Subcutaneous abdominal adipose tissue (tissue), 5 donors: Measurements from ENCODE around the gene RALGAPA2.
"Not testable (repeated sequence)": the region's sequence is repeated elsewhere in the genome, so short reads cannot be mapped to it uniquely, and the experiment has no call there.

Source experiments
- H3K27ac ChIP-seq: one replicate; pipeline ENCODE4 v1.7.0; 2013; ENCODE audit warnings: low read depth, mild to moderate bottlenecking, inconsistent platforms, low read length, moderate library complexity
- H3K27me3 ChIP-seq, 5 donors: one replicate each; pipeline ENCODE4 v1.7.0; 2013; ENCODE audit warnings: low read length in 5 of 5, inconsistent platforms in 1 of 5; ENCODE audit not compliant: control insufficient read depth in 5 of 5, insufficient read depth in 4 of 5
- H3K36me3 ChIP-seq, 5 donors: one replicate each; pipeline ENCODE4 v1.7.0; 2013; ENCODE audit warnings: low read length in 5 of 5; ENCODE audit not compliant: control insufficient read depth in 5 of 5, insufficient read depth in 5 of 5
- H3K4me1 ChIP-seq, 5 donors: one replicate each; pipeline ENCODE4 v1.7.0; 2013; ENCODE audit warnings: low read length in 5 of 5, mild to moderate bottlenecking in 3 of 5, moderate library complexity in 1 of 5; ENCODE audit not compliant: control insufficient read depth in 5 of 5, insufficient read depth in 5 of 5
- H3K4me3 ChIP-seq, 5 donors: one replicate each; pipeline ENCODE4 v1.7.0; 2013; ENCODE audit warnings: low read length in 5 of 5, low read depth in 1 of 5
- H3K9ac ChIP-seq, 5 donors: one replicate each; pipeline ENCODE4 v1.7.0; 2013; ENCODE audit warnings: low read length in 5 of 5, mild to moderate bottlenecking in 4 of 5, moderate library complexity in 3 of 5
- H3K9me3 ChIP-seq, 5 donors: one replicate each; pipeline ENCODE4 v1.7.0; 2013; ENCODE audit warnings: low read length in 5 of 5; ENCODE audit not compliant: control insufficient read depth in 5 of 5
- donor health status: healthy.
- donor health status: healthy.
- donor health status: healthy.
- donor health status: healthy.
- donor health status: healthy.

RALGAPA2 gene

DNA sequence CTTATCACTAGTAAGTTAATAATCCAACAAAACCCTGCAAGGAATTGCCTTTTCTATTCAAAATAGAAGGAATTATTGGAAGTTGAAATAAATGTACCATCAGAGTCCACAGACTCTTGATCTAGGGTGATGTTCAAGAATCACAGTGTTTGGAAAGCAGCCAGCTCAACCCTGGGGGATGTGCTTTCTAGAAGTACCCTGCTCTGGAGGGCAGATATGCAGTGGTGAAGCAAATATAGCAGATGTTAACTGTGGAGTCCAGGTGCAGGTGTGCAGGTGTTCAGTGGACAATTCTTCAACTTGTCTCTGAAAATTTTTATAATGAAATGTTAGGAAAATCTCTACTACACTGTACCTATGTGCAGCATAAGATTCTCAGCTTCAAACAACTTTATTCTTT lies 353.6 kb downstream of the RALGAPA2 start:
- Histone ChIP-seq H3K4me3 (no peak overlapping the region), H3K9ac (no peak overlapping the region), H3K4me1 (peaks cover under 1 to 13% (median 12%) of the 10 kb centered on the region in 5 donors), H3K9me3 (peaks cover 0 to 3% (median 0%) of the 10 kb centered on the region in 5 donors), H3K27me3 (peaks cover 18 to 32% (median 30%) of the 10 kb centered on the region in 5 donors), H3K36me3 (no peaks in the 10 kb centered on the region), H3K27ac (no peak overlapping the region)

DNA sequence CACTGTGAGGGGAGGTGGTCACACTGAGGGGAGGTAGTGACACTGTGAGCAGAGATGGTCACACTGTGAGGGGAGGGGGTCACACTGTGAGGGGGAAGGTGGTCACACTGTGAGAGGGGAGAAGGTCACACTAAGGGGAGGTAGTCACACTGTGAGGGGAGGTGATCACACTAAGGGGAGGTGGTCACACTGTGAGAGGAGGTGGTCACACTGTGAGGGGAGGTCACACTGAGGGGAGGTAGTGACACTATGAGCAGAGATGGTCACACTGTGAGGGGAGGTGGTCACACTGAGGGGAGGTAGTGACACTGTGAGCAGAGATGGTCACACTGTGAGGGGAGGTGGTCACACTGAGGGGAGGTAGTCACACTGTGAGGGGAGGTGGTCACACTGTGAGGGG lies 356.9 kb downstream of the RALGAPA2 start:
- H3K9me3 ChIP-seq, H3K27ac ChIP-seq, H3K4me3 ChIP-seq, H3K4me1 ChIP-seq, H3K36me3 ChIP-seq, H3K9ac ChIP-seq: not testable (repeated sequence)
- peaks cover 0 to 11% (median 6%) of the 10 kb centered on the region in 5 donors for H3K27me3 ChIP-seq

DNA sequence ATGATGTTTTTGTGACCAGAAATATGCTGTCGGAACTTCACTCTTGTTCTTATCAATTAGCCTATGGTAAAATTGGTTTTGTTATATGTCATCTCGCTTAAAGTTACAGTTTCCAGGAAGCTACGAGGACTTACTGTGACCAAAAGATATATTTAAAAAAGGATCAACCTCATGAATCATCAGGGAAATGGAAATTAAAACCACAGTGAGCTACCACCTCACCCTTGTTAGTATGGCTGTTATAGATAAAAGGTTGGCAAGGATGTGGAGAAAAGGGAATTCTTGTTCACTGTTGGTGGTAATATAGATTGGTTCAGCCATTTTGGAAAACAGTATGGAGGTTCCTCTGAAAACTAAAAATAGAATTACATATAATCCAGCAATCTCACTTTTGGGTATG lies 358.9 kb downstream of the RALGAPA2 start:
- Histone ChIP-seq H3K9ac (no peak overlapping the region), H3K27me3 (peaks cover 0 to 10% (median 6%) of the 10 kb centered on the region in 5 donors), H3K4me3 (no peak overlapping the region), H3K36me3 (no peaks in the 10 kb centered on the region), H3K27ac (no peak overlapping the region), H3K4me1 (peaks cover 0 to 2% (median 0%) of the 10 kb centered on the region in 5 donors), H3K9me3 (peaks cover 0 to 10% (median 0%) of the 10 kb centered on the region in 5 donors)

DNA sequence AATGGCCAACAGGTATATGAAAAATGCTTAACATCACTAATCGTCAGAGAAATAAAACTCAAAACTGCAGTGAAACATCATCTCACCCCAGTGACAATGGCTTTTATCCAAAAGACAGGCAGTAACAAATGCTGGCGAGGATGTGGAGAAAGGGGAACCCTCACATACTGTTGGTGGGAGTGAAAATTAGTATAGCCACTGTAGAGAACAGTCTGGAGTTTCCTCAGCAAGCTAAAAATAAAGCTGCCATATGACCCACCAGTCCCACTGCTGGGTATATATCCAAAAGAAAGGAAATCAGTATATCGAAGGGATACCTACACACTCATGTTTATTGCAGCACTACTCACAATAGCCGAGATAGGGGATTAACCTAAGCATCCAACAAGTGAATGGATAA lies 368.0 kb downstream of the RALGAPA2 start:
- no peaks in the 10 kb centered on the region for H3K36me3 ChIP-seq
- H3K27me3 ChIP-seq, result peaks cover 0 to 8% (median 5%) of the 10 kb centered on the region in 5 donors
- H3K4me1 ChIP-seq, result no peaks in the 10 kb centered on the region
- H3K27ac ChIP-seq, result no peak overlapping the region
- no peak overlapping the region for H3K4me3 ChIP-seq
- peaks cover 0 to 14% (median 5%) of the 10 kb centered on the region in 5 donors for H3K9me3 ChIP-seq
- no peak overlapping the region for H3K9ac ChIP-seq

DNA sequence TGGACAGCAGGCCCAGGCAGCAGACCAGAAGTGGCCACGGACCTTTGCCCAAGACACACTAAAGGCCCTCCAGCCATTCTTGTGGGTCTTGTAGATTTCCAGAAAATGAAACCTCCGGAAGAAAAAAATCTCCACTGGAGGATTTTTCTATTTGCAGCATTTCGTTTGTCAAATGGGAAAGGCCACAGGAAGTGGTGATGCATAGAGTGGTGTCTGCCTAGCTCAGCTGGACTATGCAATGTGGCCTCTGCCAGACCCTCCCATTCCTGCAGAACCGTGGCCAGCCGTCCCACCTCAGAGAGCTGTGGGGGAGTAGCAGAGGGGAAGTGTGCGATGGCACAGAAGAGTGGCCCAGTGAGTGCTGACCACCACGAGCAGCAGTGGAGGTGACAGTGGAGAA lies 368.5 kb downstream of the RALGAPA2 start:
- H3K4me1 ChIP-seq, result no peaks in the 10 kb centered on the region
- H3K4me3 ChIP-seq, result no peak overlapping the region
- peaks cover 0 to 10% (median 4%) of the 10 kb centered on the region in 5 donors for H3K9me3 ChIP-seq
- H3K36me3 ChIP-seq, result no peaks in the 10 kb centered on the region
- no peak overlapping the region for H3K9ac ChIP-seq
- peaks cover 0 to 8% (median 5%) of the 10 kb centered on the region in 5 donors for H3K27me3 ChIP-seq
- H3K27ac ChIP-seq, result no peak overlapping the region
